Breast epithelium (tissue), 3 donors: Measurements from ENCODE around the gene TTC17.

Experiments used
- CTCF ChIP-seq, 3 donors: fragments of 450-650 bp; IDR thresholded peaks; one replicate each; pipeline ENCODE4 v1.5.1; 2016 to 2017; ENCODE audit warnings: antibody characterized with exemption in 3 of 3, mild to moderate bottlenecking in 3 of 3, moderate library complexity in 3 of 3
- POLR2A ChIP-seq: fragments of 450-650 bp; IDR thresholded peaks from one replicate; pipeline ENCODE4 v1.6.1; 2016; ENCODE audit warnings: antibody characterized with exemption, mild to moderate bottlenecking, moderate library complexity
- POLR2AphosphoS5 ChIP-seq, 3 donors: sonication (generic); formaldehyde crosslinking; IDR thresholded peaks; one replicate each; pipeline ENCODE4 v1.6.1; 2017; ENCODE audit warnings: antibody characterized with exemption in 3 of 3

DNA sequence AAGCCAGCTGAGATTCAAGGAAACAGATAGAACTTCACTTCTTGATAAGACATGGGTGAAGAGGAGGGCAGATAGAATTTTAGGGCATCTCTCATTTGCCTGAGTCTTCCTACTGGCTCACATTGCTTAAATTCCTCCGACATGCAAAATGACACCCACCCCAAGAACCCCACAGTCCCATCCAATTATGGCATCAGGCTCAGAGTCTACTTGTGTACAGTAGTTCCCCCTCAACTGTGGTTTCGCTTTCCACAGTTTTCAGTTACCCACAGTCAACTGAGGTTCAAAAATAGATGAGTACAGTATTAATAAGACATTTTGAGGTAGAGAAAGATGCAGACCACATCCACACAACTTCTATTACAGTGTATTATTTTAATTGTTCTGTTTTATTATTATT, 99.8 kb downstream of the TTC17 start:
- TF ChIP-seq CTCF (IDR thresholded peaks at IDR 0.05), result no peak
- TF ChIP-seq POLR2A, result no peak
- no peak for TF ChIP-seq POLR2AphosphoS5 (IDR thresholded peaks at IDR 0.05)
